Inflammatory macrophage treated with lipopolysaccharide for 4 hours (primary cell): Measurements from ENCODE around the gene MFAP3L.

Source experiments
- DNase-seq: peaks from one replicate; pipeline ENCODE4 v3.0.0-alpha.2; 2020

Gene MFAP3L

GRCh38 chr4:170017252-170017651 lies 8.9 kb downstream of the MFAP3L start:
- no peak for DNase-seq

- no peak for DNase-seq
Measured at GRCh38 chr4:170015285-170015684, 10.9 kb downstream of the MFAP3L start.

DNA sequence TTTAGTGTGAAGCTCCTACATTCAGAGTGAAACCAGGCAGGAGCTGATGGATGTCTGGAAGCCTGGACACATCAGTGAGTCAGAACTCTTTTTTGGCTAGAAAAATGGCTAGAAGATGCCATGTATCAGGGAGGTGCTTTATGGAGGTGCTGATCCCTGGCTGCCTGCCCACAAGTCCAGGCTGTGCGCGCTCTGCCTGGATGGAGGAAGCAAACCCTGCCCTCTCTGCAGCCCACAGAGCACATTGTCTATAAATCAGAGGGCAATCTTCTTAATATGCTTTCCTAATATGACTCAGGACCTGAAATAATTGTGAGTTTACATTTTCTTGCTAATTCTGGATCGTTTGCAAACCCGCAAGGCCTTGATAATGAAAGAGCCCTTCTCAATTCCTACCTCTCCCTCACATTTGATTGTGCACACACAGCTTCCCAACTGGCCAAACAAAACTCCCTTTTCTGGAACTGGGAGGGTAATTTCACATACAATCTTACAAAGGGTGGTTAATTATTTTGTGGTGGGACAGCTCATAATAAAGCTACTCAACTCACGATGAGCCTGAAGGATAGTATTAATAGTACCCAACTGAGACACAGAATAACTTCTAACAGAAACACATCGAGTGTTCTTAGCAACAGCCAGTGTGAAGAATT lies 11.7 kb downstream of the MFAP3L start:
- DNase-seq: no peak

DNA sequence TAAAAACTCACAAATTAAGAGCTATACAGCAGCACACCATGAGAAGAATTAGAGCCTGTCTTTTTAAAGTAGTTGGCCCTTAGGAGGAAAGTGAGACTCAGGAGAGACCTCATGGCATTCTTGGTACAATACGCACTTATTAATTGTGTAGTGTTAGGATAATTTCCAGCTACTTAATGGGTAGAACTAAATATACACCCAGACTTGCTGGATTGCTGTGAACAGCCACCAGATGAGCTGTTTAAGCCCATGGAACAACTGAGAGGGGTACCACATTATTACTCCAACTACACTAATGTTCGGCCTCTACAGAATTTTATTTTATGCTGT lies 13.6 kb downstream of the MFAP3L start:
- DNase-seq: no peak

GRCh38 chr4:170011921-170012628 lies 14.1 kb downstream of the MFAP3L start:
- DNase-seq: no peak

DNA sequence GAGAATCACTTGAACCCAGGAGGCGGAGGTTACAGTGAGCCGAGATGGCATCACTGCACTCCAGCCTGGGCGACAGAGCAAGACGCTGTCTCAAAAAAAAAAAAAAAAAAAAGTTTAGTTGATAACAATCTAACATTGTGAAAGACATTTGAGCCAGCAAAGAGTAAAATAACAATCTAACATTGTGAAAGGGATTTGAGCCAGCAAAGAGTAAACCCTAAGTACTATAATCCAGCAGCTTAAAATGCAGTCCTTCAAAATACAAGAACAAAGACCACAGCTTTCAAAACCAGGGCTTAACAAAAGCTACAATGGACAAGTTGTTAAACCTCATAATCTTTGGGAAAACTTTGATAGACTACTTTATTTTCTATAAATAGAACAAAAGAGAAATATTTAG lies 16.9 kb downstream of the MFAP3L start:
- DNase-seq: no peak

- DNase-seq: no peak
Measured at GRCh38 chr4:170008801-170009200, 17.4 kb downstream of the MFAP3L start.

- DNase-seq: no peak
Measured at GRCh38 chr4:170008371-170008770, 17.8 kb downstream of the MFAP3L start.

DNA sequence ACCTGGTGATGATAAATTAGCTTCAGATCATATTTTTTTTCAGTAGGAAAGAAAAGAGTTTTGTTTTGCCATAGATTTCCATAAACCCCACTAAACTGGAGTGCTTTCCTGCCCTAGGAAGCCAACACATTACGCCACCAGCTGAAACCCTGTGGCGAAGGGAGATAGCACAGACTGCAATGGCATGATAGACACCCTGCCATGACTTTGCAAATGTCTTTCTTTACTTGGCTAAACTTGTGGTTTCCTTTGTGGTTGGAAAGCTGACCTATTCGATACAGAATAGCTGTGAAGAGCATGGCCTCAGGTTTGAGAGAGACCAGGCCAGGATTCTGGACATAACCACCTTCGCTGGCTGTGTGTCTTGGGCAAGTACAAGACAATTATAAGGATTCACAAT lies 19.1 kb downstream of the MFAP3L start:
- DNase-seq: no peak

DNA sequence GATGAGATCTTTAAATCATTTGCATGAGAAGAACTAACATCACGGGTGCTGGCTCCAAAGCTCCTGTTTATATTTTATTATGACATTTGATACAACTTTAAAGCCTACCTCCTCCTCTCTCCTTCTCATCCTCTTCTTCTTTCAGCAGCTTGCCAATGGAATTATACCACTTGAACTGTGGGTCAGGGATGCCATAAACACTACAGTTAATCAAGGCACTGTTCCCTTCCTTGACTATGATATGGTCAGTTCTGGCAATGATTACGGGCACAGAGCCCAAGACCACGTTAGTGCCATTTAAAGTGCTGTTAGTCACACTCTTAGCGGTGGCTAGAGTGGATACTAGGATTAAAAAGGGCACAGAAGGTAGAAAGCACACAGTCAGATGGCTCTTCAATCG lies 20.7 kb downstream of the MFAP3L start:
- no peak for DNase-seq

GRCh38 chr4:170004651-170005295 lies 21.4 kb downstream of the MFAP3L start:
- DNase-seq: no peak

DNA sequence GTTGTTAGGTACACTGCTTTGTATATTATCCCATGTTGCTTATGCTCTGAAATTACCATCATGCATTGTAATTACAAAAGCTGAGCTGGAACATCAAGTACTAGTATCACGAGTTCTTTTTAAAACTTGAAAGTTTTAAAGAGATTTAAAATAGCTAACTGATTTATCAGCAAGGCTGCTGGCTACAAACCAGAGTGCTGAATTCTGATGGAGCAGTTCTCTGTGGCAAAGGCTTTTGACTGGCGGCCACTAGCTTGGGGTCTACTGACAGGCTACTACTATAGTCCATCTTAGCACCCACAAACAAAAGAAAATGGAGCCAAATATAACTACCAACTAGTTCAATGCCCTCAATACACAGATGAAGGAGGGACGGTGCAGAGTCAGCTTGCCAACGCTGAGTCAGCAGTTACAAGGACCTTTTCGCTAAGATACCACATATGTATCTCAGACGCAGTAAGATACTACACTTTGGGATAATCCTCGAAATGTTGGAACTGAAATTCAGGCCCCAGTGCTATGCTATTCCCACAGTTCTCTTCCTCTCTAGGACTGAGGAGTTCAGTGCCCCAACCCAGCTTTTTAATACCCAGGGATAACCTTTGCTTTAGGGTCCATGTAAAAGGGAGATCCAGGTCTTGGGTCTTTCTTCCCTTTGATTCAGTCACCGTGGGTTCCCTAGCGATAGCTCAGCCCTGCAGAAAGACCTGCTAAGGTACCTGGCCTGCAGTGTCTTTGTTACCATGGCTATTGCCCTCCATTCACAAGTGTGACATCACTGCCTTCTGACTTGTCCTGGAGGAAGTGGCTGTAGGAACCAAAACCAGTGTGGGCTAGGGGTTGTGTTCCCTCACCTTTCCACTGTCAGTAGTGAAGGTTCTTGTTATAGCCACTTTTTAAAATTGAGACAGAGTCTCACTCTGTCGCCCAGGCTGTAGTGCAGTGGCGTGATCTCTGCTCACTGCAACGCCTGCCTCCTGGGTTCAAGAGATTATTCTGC lies 22.8 kb downstream of the MFAP3L start:
- peak; percentile 10 for DNase-seq

- DNase-seq: no peak
Measured at GRCh38 chr4:170001745-170002267, 24.4 kb downstream of the MFAP3L start.

GRCh38 chr4:170001011-170001744 lies 25.0 kb downstream of the MFAP3L start:
- no peak for DNase-seq

DNA sequence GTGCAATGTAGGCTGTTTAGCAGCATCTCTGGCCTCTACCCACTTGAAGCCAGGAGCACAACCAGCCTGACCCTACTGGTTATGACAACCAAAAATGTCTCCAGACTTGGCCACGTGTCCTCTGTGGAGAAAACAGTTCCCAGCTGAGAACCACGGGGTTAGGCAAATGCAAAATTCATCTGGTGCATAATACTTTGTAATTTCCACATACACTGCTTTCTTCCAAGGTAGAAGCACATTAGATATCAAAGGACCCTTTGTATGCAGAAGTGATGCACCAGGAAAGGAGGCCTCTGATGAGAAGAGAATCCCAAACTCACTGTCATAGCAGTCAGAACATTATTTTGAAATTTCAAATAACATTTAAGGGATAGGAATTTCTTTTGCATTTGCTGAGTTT lies 26.3 kb downstream of the MFAP3L start:
- no peak for DNase-seq

GRCh38 chr4:169998981-169999380 lies 27.2 kb downstream of the MFAP3L start:
- DNase-seq: no peak

GRCh38 chr4:169996379-169997240 lies 29.6 kb downstream of the MFAP3L start:
- DNase-seq: no peak

GRCh38 chr4:169993531-169993930 lies 32.7 kb downstream of the MFAP3L start:
- DNase-seq: no peak

GRCh38 chr4:169988252-169988651 lies 37.9 kb downstream of the MFAP3L start:
- no peak for DNase-seq

DNA sequence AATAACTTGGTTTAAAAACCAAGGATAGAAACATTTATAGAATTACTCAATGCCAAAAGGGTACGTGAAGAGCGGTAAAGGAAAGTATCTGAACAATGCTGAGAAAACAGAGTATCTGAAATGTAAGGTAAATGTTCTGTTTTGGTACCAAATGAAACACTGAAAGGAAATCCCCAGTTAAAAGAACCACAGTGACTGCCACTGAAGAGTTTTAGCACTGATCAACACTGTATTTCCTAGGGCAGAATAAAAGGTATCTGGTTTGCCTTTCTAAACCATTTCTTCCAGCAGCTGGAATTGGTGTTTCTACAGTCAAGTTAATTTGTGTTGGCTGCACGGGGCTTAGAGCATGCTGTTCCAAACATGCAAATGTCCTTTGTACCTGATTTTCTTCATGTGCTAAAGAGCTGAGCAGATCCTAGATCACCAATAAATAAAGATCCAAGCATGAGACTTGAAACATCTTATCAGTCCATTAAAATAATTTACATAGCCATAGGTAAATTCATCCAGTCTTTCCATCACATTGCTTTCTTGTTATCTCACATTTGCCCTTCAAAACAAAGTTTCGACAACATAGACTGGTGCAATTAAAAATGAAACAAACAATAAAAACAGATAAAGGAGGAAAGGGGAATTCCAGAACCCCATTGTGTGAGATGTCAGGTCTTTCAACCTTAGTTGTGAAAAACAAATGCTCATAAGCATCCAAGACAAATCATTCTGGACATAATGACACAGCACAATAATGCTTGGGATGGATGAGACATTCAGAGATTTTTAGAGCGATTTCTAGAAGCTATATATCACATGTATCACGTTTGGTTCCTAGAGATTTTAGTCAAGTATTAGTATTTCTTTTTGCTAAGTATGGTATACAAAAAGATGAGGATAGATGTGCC lies 38.6 kb downstream of the MFAP3L start:
- DNase-seq: no peak
